ENCODE results near the gene SUPT3H.

The SUPT3H gene

DNA sequence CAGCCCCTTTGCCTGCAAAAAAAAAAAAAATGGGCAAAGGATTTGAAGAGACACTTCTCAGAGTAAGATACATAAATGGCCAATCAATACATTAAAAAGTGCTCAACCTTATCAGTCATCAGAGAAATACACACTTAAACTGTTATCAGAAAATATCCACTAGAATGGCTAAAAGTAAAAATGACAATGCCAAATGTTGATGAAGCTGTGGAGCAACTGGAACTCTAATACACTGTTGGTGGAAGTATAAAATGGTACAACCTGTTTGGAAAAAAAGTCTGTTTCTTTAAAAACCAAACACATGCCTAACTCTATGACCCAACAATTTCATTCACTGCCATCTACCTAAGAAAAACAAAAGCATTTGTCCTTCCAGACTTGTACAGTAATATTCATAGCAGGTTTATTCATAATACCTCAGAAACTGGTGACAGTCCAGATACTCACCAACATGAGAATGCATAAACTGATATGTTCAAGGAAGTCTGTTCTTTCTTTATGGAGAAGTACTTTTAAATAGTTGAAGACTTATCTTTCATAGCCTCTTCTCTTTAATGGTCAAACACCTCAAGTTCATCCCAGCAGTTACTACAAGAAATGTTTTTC lies 428.0 kb downstream of the SUPT3H start:
- TF ChIP-seq TAF1 (IDR thresholded peaks at IDR 0.05; ENCODE audit: low read depth, low read length) (no peak), POLR2AphosphoS5 (IDR thresholded peaks at IDR 0.05; ENCODE audit: low read depth, low read length) (no peak), POLR2A (IDR thresholded peaks at IDR 0.05; ENCODE audit: low read depth, low read length) (no peak), PAX5 (IDR thresholded peaks at IDR 0.05; ENCODE audit: insufficient read depth, low read length, severe bottlenecking) (no peak), SPI1 (IDR thresholded peaks at IDR 0.05; ENCODE audit: low read depth, low read length) (no peak), POU2F2 (IDR thresholded peaks at IDR 0.05; ENCODE audit: low read depth, low read length) (no peak)
- no peak for DNase-seq (ENCODE audit: insufficient read length, low spot score)
- no peak for FAIRE-seq

GRCh38 chr6:44943541-44943940 lies 434.2 kb downstream of the SUPT3H start:
- no peak for TF ChIP-seq POLR2AphosphoS5 (IDR thresholded peaks at IDR 0.05; ENCODE audit: low read depth, low read length)
- no peak for TF ChIP-seq POU2F2 (IDR thresholded peaks at IDR 0.05; ENCODE audit: low read depth, low read length)
- TF ChIP-seq TAF1 (IDR thresholded peaks at IDR 0.05; ENCODE audit: low read depth, low read length) = no peak
- no peak for TF ChIP-seq SPI1 (IDR thresholded peaks at IDR 0.05; ENCODE audit: low read depth, low read length)
- TF ChIP-seq PAX5 (IDR thresholded peaks at IDR 0.05; ENCODE audit: insufficient read depth, low read length, severe bottlenecking) = no peak
- TF ChIP-seq POLR2A (IDR thresholded peaks at IDR 0.05; ENCODE audit: low read depth, low read length) = no peak
- no peak for FAIRE-seq
- no peak for DNase-seq (ENCODE audit: insufficient read length, low spot score)

DNA sequence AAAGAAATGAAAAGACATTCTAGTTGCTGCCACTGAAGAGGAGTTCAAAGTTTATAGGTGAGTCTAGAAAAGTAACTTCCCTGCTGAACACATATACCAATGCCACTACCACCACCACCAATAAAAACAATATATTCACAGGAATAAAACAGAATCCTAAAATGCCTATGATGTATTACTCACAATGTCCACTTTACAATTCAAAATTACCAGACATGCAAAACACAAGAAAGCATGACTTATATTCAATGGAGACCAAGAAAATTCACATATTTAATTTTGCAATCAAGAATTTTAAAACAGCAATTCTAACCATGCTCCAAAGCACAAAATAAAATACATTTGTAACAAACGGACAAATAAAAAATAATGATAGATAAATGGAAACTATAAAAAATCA lies 434.9 kb downstream of the SUPT3H start:
- DNase-seq (ENCODE audit: insufficient read length, low spot score) (no peak), FAIRE-seq (no peak)
- no peak for TF ChIP-seq PAX5 (IDR thresholded peaks at IDR 0.05; ENCODE audit: insufficient read depth, low read length, severe bottlenecking)
- TF ChIP-seq POLR2A (IDR thresholded peaks at IDR 0.05; ENCODE audit: low read depth, low read length) = no peak
- no peak for TF ChIP-seq POLR2AphosphoS5 (IDR thresholded peaks at IDR 0.05; ENCODE audit: low read depth, low read length)
- no peak for TF ChIP-seq TAF1 (IDR thresholded peaks at IDR 0.05; ENCODE audit: low read depth, low read length)
- no peak for TF ChIP-seq SPI1 (IDR thresholded peaks at IDR 0.05; ENCODE audit: low read depth, low read length)
- no peak for TF ChIP-seq POU2F2 (IDR thresholded peaks at IDR 0.05; ENCODE audit: low read depth, low read length)

DNA sequence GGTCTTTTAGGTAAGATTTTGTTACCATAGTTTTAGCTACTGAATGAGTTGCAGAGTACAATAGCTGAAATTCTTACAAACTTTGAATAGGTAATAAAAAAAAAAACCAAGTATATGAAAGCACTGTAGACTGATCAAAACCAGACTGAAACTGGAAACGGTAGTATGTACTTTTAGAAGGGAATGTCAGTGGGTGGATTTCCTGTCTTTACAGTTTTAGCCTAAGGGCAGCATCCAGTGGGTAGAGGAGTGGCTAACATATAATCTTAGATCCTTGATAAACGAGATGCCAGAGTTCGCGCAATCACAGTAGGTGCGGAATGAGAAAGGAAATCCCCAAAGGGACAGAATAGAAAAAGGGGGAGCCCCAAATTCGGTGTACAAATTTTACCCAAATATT lies 435.5 kb downstream of the SUPT3H start:
- DNase-seq (ENCODE audit: insufficient read length, low spot score) (no peak), FAIRE-seq (no peak)
- no peak for TF ChIP-seq POLR2A (IDR thresholded peaks at IDR 0.05; ENCODE audit: low read depth, low read length)
- no peak for TF ChIP-seq POU2F2 (IDR thresholded peaks at IDR 0.05; ENCODE audit: low read depth, low read length)
- TF ChIP-seq TAF1 (IDR thresholded peaks at IDR 0.05; ENCODE audit: low read depth, low read length) = no peak
- TF ChIP-seq SPI1 (IDR thresholded peaks at IDR 0.05; ENCODE audit: low read depth, low read length) = no peak
- no peak for TF ChIP-seq POLR2AphosphoS5 (IDR thresholded peaks at IDR 0.05; ENCODE audit: low read depth, low read length)
- no peak for TF ChIP-seq PAX5 (IDR thresholded peaks at IDR 0.05; ENCODE audit: insufficient read depth, low read length, severe bottlenecking)

DNA sequence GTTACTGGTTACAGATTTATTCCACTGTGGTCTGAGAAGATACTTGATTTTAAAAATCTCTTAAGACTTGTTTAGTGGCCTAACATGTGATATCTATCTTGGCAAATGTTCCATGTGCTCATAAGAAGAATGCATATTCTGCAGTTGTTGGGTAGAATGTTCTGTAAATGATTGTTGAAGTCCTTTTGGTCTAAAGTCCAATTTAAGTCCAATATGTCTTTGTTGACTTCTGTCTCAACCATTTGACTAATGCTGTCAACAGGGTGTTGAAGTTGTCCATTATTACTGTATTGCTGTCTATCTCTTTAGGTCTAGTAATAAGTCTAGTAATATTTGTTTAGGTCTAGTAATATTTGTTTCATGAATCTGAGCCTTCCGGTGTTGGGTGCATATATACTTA lies 437.4 kb downstream of the SUPT3H start:
- no peak for DNase-seq (ENCODE audit: insufficient read length, low spot score)
- TF ChIP-seq POU2F2 (IDR thresholded peaks at IDR 0.05; ENCODE audit: low read depth, low read length) = no peak
- TF ChIP-seq TAF1 (IDR thresholded peaks at IDR 0.05; ENCODE audit: low read depth, low read length) = no peak
- TF ChIP-seq SPI1 (IDR thresholded peaks at IDR 0.05; ENCODE audit: low read depth, low read length) = no peak
- TF ChIP-seq POLR2AphosphoS5 (IDR thresholded peaks at IDR 0.05; ENCODE audit: low read depth, low read length) = no peak
- no peak for TF ChIP-seq POLR2A (IDR thresholded peaks at IDR 0.05; ENCODE audit: low read depth, low read length)
- TF ChIP-seq PAX5 (IDR thresholded peaks at IDR 0.05; ENCODE audit: insufficient read depth, low read length, severe bottlenecking) = no peak
- no peak for FAIRE-seq

GRCh38 chr6:44935693-44936300 lies 441.9 kb downstream of the SUPT3H start:
- no peak for FAIRE-seq
- TF ChIP-seq SPI1 (IDR thresholded peaks at IDR 0.05; ENCODE audit: low read depth, low read length) (no peak), POU2F2 (IDR thresholded peaks at IDR 0.05; ENCODE audit: low read depth, low read length) (no peak), POLR2A (IDR thresholded peaks at IDR 0.05; ENCODE audit: low read depth, low read length) (no peak), POLR2AphosphoS5 (IDR thresholded peaks at IDR 0.05; ENCODE audit: low read depth, low read length) (no peak), PAX5 (IDR thresholded peaks at IDR 0.05; ENCODE audit: insufficient read depth, low read length, severe bottlenecking) (no peak), TAF1 (IDR thresholded peaks at IDR 0.05; ENCODE audit: low read depth, low read length) (no peak)
- DNase-seq (ENCODE audit: insufficient read length, low spot score) = no peak

- TF ChIP-seq PAX5 (IDR thresholded peaks at IDR 0.05; ENCODE audit: insufficient read depth, low read length, severe bottlenecking) (no peak), POLR2AphosphoS5 (IDR thresholded peaks at IDR 0.05; ENCODE audit: low read depth, low read length) (no peak), POU2F2 (IDR thresholded peaks at IDR 0.05; ENCODE audit: low read depth, low read length) (no peak), POLR2A (IDR thresholded peaks at IDR 0.05; ENCODE audit: low read depth, low read length) (no peak), TAF1 (IDR thresholded peaks at IDR 0.05; ENCODE audit: low read depth, low read length) (no peak), SPI1 (IDR thresholded peaks at IDR 0.05; ENCODE audit: low read depth, low read length) (no peak)
- DNase-seq (ENCODE audit: insufficient read length, low spot score) (no peak), FAIRE-seq (no peak)
Observed at GRCh38 chr6:44933108-44933507, 444.6 kb downstream of the SUPT3H start.

- no peak for TF ChIP-seq POLR2A (IDR thresholded peaks at IDR 0.05; ENCODE audit: low read depth, low read length)
- TF ChIP-seq SPI1 (IDR thresholded peaks at IDR 0.05; ENCODE audit: low read depth, low read length) = no peak
- no peak for TF ChIP-seq POLR2AphosphoS5 (IDR thresholded peaks at IDR 0.05; ENCODE audit: low read depth, low read length)
- TF ChIP-seq TAF1 (IDR thresholded peaks at IDR 0.05; ENCODE audit: low read depth, low read length) = no peak
- no peak for TF ChIP-seq POU2F2 (IDR thresholded peaks at IDR 0.05; ENCODE audit: low read depth, low read length)
- TF ChIP-seq PAX5 (IDR thresholded peaks at IDR 0.05; ENCODE audit: insufficient read depth, low read length, severe bottlenecking) = no peak
- FAIRE-seq (no peak), DNase-seq (ENCODE audit: insufficient read length, low spot score) (no peak)
Observed at GRCh38 chr6:44932651-44933091, 445.1 kb downstream of the SUPT3H start.

DNA sequence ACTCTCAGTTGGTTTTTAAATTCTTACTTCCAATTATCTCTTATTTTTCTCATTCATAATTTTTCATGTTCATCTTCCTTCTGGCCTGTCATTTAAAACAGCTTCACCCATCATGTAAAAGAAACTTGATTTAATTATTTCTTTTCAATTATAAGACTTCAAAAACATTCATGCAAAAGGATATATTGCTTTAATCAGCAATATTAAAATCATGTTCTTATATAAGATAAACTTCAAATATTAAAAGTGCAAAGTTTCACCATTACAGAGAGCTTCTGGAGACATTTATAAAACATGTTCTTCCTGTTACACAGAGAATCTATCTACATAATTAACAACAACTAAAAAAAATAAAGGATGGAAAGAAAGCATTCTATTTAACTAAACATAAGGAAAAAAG lies 446.3 kb downstream of the SUPT3H start:
- DNase-seq (ENCODE audit: insufficient read length, low spot score) (no peak), FAIRE-seq (no peak)
- TF ChIP-seq PAX5 (IDR thresholded peaks at IDR 0.05; ENCODE audit: insufficient read depth, low read length, severe bottlenecking) (no peak), SPI1 (IDR thresholded peaks at IDR 0.05; ENCODE audit: low read depth, low read length) (no peak), POLR2AphosphoS5 (IDR thresholded peaks at IDR 0.05; ENCODE audit: low read depth, low read length) (no peak), TAF1 (IDR thresholded peaks at IDR 0.05; ENCODE audit: low read depth, low read length) (no peak), POLR2A (IDR thresholded peaks at IDR 0.05; ENCODE audit: low read depth, low read length) (no peak), POU2F2 (IDR thresholded peaks at IDR 0.05; ENCODE audit: low read depth, low read length) (no peak)
